Activated T-helper 2 cell treated with anti-CD3 and anti-CD28 coated beads, Interferon-gamma antibody, Interleukin-2, Interleukin-4, amounts not matched to agents 10 μg/mL and 5 μg/mL and 100 μg/mL, durations not matched to agents 14 hours and 24 hours and 36 hours (primary cell): Measurements from ENCODE around the gene EPHX1. TPM values are rescaled to one million over a fixed set of nuclear protein-coding genes. Genes with fewer than 3 reads are reported as not detected.

Experiments used
- DNase-seq: peaks from one replicate; pipeline ENCODE4 v3.0.0; 2021; ENCODE audit warnings: low spot score
- H3K27ac Mint-ChIP-seq: one replicate; pipeline ENCODE4 v1.8.0; 2021; ENCODE audit warnings: mixed read lengths
- H3K27me3 Mint-ChIP-seq: one replicate; pipeline ENCODE4 v1.8.0; 2021; ENCODE audit warnings: low read depth, mixed read lengths
- H3K36me3 Mint-ChIP-seq: one replicate; pipeline ENCODE4 v1.8.0; 2021; ENCODE audit warnings: low read depth, mixed read lengths
- H3K4me1 Mint-ChIP-seq: one replicate; pipeline ENCODE4 v1.8.0; 2021; ENCODE audit warnings: low read depth, mixed read lengths
- H3K4me3 Mint-ChIP-seq: one replicate; pipeline ENCODE4 v1.8.0; 2021; ENCODE audit warnings: low read depth, mild to moderate bottlenecking, moderate library complexity, mixed read lengths
- H3K9me3 Mint-ChIP-seq: one replicate; pipeline ENCODE4 v1.8.0; 2021; ENCODE audit warnings: mixed read lengths
- intact Hi-C: fragments of 100-400 bp; cut with micrococcal nuclease; formaldehyde crosslinking; loops from one replicate; pipeline ENCODE4 v1.15.1; 2023
- total RNA-seq: library from RNA; stranded (reverse); gene quantifications from 2 replicates; pipeline ENCODE4 v1.2.3, GENCODE V29; 2022

The EPHX1 gene
- total RNA-seq, 1 donor from 2014 or later: 2.2 TPM

- Mint-ChIP-seq H3K9me3 (no peaks in the 10 kb centered on the region), H3K4me3 (no peak overlapping the region), H3K27me3 (peaks cover 17% of the 10 kb centered on the region), H3K36me3 (no peaks in the 10 kb centered on the region), H3K4me1 (peaks cover 6% of the 10 kb centered on the region), H3K27ac (no peak overlapping the region)
- intact Hi-C loops: no loop called here
- DNase-seq: no peak
These were observed 78.5 kb downstream of the EPHX1 start for GRCh38 chr1:225888289-225888897.

DNA sequence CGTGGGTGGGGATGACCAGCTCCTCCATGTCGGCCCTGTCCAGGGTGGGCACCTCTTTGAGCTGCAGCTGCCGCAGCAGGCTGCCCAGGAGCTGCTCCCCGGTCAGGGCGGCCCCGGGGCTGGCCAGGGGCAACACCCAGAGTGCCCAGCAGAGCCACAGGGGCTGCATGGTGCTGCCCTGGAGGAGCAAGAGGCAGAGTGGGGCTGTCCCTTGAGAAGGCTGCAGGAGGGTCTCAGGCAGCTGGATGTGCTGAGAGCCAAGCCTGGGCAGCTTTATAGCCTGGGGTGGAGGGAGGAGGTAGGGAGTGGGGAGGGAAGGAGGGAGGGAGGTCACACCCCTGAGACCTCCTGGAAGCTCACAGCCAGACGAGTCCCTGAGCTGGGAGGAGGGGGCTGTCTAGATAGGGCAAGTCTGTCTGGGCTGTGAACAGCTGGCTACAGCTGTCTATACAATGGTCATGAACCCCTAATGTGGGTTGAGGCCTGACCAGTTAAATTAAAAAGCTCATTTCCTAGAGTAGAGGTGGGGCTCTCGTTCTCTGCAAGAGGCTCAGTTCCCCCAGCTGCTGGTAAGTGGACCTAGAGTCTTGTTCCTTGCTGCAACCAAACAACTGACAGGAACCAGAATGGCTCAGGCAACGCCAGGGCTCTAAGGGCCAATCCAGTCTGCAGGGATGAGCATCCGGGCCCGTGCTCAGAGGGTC is 79.1 kb downstream of the EPHX1 start, which contains the start of gene LEFTY1:
LEFTY1 (minus strand) TSS at position 249 of the 704 bp plus-strand sequence; CDS start at position 169, 80 bp downstream.
- H3K9me3 Mint-ChIP-seq: no peaks in the 10 kb centered on the region
- no peak within 1 kb of the TSS for H3K4me3 Mint-ChIP-seq
- H3K27ac Mint-ChIP-seq: no peak within 1 kb of the TSS
- H3K27me3 Mint-ChIP-seq: peaks cover 17% of the 10 kb centered on the region
- no peak for DNase-seq
- intact Hi-C loops: no loop called here
- H3K4me1 Mint-ChIP-seq: peaks cover 2% of the 10 kb centered on the region
- H3K36me3 Mint-ChIP-seq: no peaks in the 10 kb centered on the region

DNA sequence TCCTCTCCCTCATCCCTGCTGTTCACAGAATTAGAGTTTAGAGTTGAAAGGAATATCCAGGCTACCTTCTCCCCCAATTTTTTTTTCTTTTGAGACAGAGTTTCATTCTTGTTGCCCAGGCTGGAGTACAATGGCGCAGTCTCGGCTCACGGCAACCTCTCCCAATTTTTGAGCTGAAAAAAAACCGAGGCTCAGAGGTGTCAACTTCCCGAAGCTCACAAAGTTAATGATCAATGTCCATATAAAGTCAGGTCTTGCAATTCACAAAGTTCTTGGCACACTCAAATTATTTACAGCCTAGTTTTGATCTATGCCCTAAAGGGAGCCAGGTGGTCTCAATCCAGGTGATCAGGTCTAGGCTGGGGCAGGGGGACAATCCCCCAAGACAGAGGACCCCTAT is 79.8 kb downstream of the EPHX1 start:
- no peak overlapping the region for H3K4me3 Mint-ChIP-seq
- H3K27ac Mint-ChIP-seq: no peak overlapping the region
- no peak for DNase-seq
- H3K27me3 Mint-ChIP-seq: peaks cover 18% of the 10 kb centered on the region
- no peaks in the 10 kb centered on the region for H3K9me3 Mint-ChIP-seq
- H3K4me1 Mint-ChIP-seq: peaks cover 2% of the 10 kb centered on the region
- intact Hi-C loops: no loop called here
- no peaks in the 10 kb centered on the region for H3K36me3 Mint-ChIP-seq

DNA sequence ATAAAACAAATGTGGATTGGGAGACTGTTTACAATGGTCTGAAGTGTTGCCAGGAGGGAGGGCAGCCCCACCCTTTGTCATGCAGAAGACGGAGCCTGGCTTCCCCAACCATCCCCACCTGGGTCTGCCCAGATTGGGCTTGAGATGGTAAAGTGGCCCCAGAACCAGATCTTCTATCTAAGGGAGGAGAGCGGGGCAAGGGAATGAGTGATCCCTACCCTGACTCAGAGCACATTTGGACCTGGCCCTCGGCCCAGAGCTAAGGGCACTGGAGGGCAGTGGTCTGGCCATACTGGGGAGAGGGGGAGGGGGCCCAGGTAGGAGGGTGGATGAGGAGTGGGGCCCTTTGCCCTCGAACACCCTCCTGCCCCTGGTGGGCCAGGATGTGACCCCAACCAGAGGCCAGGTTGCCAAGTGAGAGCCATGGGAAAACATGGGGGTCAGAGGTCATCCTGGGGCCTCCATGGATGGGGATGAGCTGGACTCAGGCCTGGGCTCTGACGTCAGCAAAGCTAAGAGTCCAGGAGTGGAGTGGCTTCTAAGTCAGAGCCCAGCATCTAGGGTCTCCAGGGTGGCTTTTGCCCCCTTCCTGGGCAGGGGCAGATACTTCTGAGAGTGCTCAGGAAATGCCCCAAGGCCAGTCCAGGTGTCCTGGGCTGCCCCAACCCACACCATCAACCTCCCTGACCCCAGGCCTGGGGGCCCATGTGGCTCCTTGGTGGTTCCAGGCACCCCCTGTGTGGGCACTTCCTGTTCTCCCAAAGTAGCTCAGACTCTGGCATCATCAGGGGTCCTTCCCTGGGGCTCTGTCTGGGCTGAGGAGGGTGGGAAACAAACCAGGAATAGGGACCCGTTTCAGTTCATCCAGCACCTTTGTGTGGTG is 80.7 kb downstream of the EPHX1 start:
- DNase-seq: no peak
- no peak overlapping the region for H3K27ac Mint-ChIP-seq
- H3K9me3 Mint-ChIP-seq: no peaks in the 10 kb centered on the region
- no peak overlapping the region for H3K4me3 Mint-ChIP-seq
- intact Hi-C loops: no loop called here
- H3K36me3 Mint-ChIP-seq: no peaks in the 10 kb centered on the region
- peaks cover 2% of the 10 kb centered on the region for H3K4me1 Mint-ChIP-seq
- H3K27me3 Mint-ChIP-seq: peaks cover 18% of the 10 kb centered on the region

DNA sequence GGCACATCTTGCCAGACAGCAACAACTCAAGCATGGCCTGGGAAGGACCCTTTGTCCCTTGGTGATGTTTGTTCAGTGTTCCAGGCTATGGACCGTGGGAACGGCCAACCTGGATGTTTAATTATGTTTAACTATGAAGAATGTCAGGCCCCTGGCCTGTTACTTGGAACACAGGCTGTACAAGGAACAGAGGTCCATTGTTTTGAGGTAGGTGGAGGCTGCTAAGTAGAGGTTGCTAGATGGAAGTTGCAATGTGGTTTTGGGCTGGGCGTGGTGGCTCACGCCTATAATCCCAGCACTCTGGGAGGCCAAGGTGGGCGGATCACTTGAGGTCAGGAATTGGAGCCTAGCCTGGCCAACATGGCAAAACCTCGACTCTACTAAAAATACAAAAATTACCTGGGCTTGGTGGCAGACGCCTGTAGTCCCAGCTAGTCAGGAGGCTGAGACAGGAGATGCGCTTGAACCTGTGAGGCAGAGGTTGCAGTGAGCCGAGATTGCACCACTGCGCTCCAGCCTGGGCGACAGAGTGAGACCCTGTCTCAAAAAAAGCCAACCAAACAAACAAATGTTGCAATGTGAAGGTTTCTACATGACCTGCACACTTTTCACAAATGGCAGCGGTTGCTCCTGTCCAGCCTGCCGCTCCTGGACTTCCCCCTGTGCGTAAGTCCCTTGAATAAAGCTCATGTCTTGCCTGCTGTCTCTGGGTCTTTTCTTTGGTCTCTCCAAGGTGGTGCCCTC is 81.5 kb downstream of the EPHX1 start:
- H3K36me3 Mint-ChIP-seq: no peaks in the 10 kb centered on the region
- no peak overlapping the region for H3K27ac Mint-ChIP-seq
- H3K4me1 Mint-ChIP-seq: peaks cover 8% of the 10 kb centered on the region
- no peak overlapping the region for H3K4me3 Mint-ChIP-seq
- intact Hi-C loops: no loop called here
- no peaks in the 10 kb centered on the region for H3K9me3 Mint-ChIP-seq
- no peak for DNase-seq
- peaks cover 16% of the 10 kb centered on the region for H3K27me3 Mint-ChIP-seq

- Mint-ChIP-seq H3K9me3 (no peaks in the 10 kb centered on the region), H3K27me3 (peaks cover 14% of the 10 kb centered on the region), H3K4me1 (peaks cover 17% of the 10 kb centered on the region), H3K36me3 (no peaks in the 10 kb centered on the region), H3K4me3 (no peak overlapping the region), H3K27ac (no peak overlapping the region)
- no peak for DNase-seq
- intact Hi-C loops: no loop called here
These were observed 82.4 kb downstream of the EPHX1 start for GRCh38 chr1:225892307-225892706.

Other genes starting within 250 kb of the EPHX1 start
- 0.11 and 0.14 TPM in 2 replicates for gene ENAH, start 157.0 kb upstream of the EPHX1 start, total RNA-seq
- 255 and 270 TPM in 2 replicates for gene SRP9, start 32.3 kb upstream of the EPHX1 start, total RNA-seq
- 32.5 and 33.5 TPM in 2 replicates for gene TMEM63A, start 72.3 kb downstream of the EPHX1 start, total RNA-seq
- not detected in 2 replicates for gene LEFTY1, start 79.0 kb downstream of the EPHX1 start, total RNA-seq
- gene PYCR2, start 114.1 kb downstream of the EPHX1 start, total RNA-seq: 117 and 121 TPM in 2 replicates
- gene LEFTY2, start 131.1 kb downstream of the EPHX1 start, total RNA-seq: not detected in 2 replicates
- gene SDE2, start 189.2 kb downstream of the EPHX1 start, total RNA-seq: 22.0 and 22.3 TPM in 2 replicates